Measurements from ENCODE around the gene PPP2R2C. TPM values are rescaled to one million over a fixed set of nuclear protein-coding genes. Genes with fewer than 3 reads are reported as not detected.

PPP2R2C gene
- total RNA-seq, 1 donor from 2014 or later, result not detected

DNA sequence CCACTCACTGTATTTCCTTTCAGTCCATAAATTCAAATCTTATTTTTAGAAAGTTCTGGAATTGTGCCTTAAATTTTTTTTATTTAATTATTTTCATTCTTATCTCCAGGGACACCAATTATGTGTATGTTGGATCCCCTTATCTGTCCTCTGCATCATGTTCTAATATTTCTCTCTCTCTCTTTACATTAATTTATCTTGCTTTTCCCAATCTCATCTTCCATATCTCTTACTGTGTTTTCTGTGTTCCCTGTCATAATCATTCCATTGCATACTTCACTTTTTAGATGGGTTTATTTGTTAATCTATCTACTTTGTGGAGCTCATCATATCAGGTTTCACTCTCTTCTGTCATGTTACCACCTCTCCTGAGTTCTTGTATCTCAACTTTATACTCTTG lies 37.4 kb downstream of the PPP2R2C start:
- Histone ChIP-seq H3K9me3 (ENCODE audit: control insufficient read depth in 3 of 3, low read length in 3 of 3) (peaks cover 2 to 10% (median 5%) of the 10 kb centered on the region in 3 donors), H3K27me3 (ENCODE audit: control insufficient read depth in 3 of 3, insufficient read depth in 3 of 3, low read length in 3 of 3) (peaks cover 3 to 7% (median 4%) of the 10 kb centered on the region in 3 donors), H3K36me3 (ENCODE audit: control insufficient read depth in 3 of 3, insufficient read depth in 3 of 3, low read length in 3 of 3) (no peaks in the 10 kb centered on the region), H3K27ac (ENCODE audit: low read depth, low read length) (no peak overlapping the region), H3K9ac (ENCODE audit: low read depth in 1 of 3, low read length in 3 of 3) (no peak overlapping the region), H3K4me3 (ENCODE audit: low read length in 3 of 3) (no peak overlapping the region), H3K4me1 (ENCODE audit: control insufficient read depth in 3 of 3, insufficient read depth in 3 of 3, low read length in 3 of 3) (no peaks in the 10 kb centered on the region)

DNA sequence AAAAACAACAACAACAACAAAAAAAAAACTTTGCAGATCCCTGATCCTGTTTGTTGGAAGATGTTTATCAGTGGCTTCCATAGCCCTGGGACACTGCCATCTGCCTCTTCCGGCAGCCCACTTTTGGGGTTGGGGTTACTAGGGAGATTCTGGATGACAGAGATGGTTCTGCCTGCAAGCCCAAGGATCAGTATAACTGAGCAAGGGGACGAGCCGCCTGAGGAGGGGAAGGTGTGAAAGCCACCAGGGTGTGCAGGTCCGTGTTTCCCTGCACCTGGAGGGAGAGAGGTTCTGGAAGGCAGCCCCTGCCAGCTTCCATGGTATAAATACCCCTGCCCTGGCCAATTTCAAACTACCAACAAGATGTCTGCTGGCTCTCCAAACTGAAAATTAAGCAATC lies 41.5 kb downstream of the PPP2R2C start:
- Histone ChIP-seq H3K9me3 (ENCODE audit: control insufficient read depth in 3 of 3, low read length in 3 of 3) (peaks cover 2 to 10% (median 4%) of the 10 kb centered on the region in 3 donors), H3K4me3 (ENCODE audit: low read length in 3 of 3) (no peak overlapping the region), H3K4me1 (ENCODE audit: control insufficient read depth in 3 of 3, insufficient read depth in 3 of 3, low read length in 3 of 3) (no peaks in the 10 kb centered on the region), H3K9ac (ENCODE audit: low read depth in 1 of 3, low read length in 3 of 3) (no peak overlapping the region), H3K27ac (ENCODE audit: low read depth, low read length) (no peak overlapping the region), H3K36me3 (ENCODE audit: control insufficient read depth in 3 of 3, insufficient read depth in 3 of 3, low read length in 3 of 3) (no peaks in the 10 kb centered on the region), H3K27me3 (ENCODE audit: control insufficient read depth in 3 of 3, insufficient read depth in 3 of 3, low read length in 3 of 3) (peaks cover 12 to 28% (median 24%) of the 10 kb centered on the region in 3 donors)

DNA sequence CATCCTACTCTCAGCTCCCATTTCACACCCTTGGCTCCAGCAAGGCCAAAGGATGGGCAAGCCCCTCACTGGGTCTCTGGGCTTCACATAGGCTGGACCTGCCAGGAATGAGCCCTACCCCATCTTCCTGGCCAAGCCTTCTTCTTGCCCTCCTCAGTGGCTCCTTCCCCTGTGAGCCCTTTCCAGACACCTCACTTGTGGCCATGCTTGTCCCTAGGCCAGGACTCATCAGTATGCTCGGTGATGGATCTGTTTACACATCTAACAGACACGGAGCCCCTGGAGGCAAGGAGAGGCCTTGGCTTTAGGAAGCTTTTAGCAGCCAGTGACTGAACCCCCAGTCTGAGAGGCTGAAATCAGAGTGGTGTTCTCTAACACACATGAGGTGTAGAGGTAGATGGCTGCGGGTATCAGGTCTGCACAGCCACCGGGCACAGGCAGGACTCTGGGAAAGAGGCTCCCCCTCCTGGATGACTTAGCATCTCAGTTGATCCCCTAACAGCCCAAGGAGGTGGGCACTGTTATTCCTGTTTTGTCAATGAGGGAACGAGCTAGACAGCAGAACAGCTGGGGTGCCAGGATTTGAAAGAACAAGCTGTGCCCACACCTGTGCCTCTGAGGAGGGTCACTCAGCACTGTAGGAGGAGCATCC lies 44.8 kb downstream of the PPP2R2C start:
- Histone ChIP-seq H3K9ac (ENCODE audit: low read depth in 1 of 3, low read length in 3 of 3) (no peak overlapping the region), H3K4me3 (ENCODE audit: low read length in 3 of 3) (no peak overlapping the region), H3K4me1 (ENCODE audit: control insufficient read depth in 3 of 3, insufficient read depth in 3 of 3, low read length in 3 of 3) (no peaks in the 10 kb centered on the region), H3K27me3 (ENCODE audit: control insufficient read depth in 3 of 3, insufficient read depth in 3 of 3, low read length in 3 of 3) (peaks cover 25 to 50% (median 39%) of the 10 kb centered on the region in 3 donors), H3K36me3 (ENCODE audit: control insufficient read depth in 3 of 3, insufficient read depth in 3 of 3, low read length in 3 of 3) (no peaks in the 10 kb centered on the region), H3K27ac (ENCODE audit: low read depth, low read length) (no peak overlapping the region), H3K9me3 (ENCODE audit: control insufficient read depth in 3 of 3, low read length in 3 of 3) (peaks cover 0 to 4% (median 0%) of the 10 kb centered on the region in 3 donors)

DNA sequence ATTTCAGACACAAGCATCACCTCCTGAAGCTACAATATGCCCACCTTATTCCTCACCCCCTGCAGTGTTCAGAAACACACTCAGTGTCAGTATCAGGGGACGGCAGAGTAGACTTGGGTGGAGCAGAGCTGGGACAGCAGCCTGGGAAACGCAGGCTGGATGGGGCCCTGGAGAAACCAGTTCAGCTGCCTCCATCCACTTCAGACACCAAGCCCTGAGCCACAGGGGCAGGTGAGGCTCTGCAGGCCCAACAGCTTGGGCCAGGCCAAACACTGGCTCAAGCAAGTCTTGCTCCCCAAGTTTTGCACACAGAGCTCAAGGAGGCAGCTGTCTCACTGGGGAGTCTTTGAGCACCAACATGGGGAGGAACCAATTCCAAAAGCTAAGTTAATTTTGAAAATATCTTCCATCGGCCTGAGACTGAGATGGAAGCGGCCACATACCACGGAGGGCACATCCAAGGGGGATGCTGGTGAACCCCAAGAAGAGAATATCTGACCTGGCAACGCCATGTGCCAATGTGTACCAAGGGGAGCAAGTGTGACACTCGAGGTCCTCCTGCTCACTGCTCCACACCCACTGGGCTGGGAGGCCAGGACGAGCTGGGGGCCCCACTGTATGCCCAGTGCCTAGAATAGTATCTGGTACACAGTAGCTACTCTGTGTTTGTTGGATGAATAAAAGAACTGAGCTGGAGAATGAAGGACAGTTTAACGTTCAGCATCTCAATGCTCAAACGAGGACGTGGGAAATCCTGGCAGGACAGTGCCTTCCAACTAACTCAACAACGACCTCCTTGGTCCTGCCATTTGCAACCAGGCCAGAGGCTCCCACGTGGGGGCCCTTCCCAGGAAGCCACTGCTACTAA lies 45.6 kb downstream of the PPP2R2C start:
- no peak overlapping the region for H3K4me3 ChIP-seq (ENCODE audit: low read length in 3 of 3)
- H3K9me3 ChIP-seq (ENCODE audit: control insufficient read depth in 3 of 3, low read length in 3 of 3), result peaks cover 0 to 3% (median 0%) of the 10 kb centered on the region in 3 donors
- no peak overlapping the region for H3K9ac ChIP-seq (ENCODE audit: low read depth in 1 of 3, low read length in 3 of 3)
- no peak overlapping the region for H3K27ac ChIP-seq (ENCODE audit: low read depth, low read length)
- no peaks in the 10 kb centered on the region for H3K4me1 ChIP-seq (ENCODE audit: control insufficient read depth in 3 of 3, insufficient read depth in 3 of 3, low read length in 3 of 3)
- H3K27me3 ChIP-seq (ENCODE audit: control insufficient read depth in 3 of 3, insufficient read depth in 3 of 3, low read length in 3 of 3), result peaks cover 25 to 48% (median 39%) of the 10 kb centered on the region in 3 donors
- no peaks in the 10 kb centered on the region for H3K36me3 ChIP-seq (ENCODE audit: control insufficient read depth in 3 of 3, insufficient read depth in 3 of 3, low read length in 3 of 3)

DNA sequence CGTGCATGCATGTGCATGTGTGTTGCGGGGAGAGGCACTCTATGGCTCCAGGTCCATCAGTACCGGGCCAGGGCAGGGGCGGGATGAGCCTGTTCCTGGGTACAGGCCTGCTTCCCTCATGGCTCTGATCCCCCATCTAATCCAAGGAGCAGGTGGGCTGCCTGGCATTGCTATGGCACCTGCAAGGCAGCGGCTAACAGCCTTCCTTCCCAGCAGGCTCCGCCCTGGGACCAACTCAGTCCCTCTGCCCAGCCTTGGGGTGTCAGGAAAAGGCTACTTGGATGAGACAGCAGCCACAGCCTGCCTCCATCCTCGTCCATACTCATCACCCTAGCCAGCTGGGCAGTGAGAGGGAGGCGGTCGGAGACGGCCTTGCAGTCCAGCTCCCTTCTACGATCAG lies 46.5 kb downstream of the PPP2R2C start:
- H3K4me1 ChIP-seq (ENCODE audit: control insufficient read depth in 3 of 3, insufficient read depth in 3 of 3, low read length in 3 of 3), result no peaks in the 10 kb centered on the region
- H3K27ac ChIP-seq (ENCODE audit: low read depth, low read length), result no peak overlapping the region
- H3K36me3 ChIP-seq (ENCODE audit: control insufficient read depth in 3 of 3, insufficient read depth in 3 of 3, low read length in 3 of 3), result no peaks in the 10 kb centered on the region
- H3K9me3 ChIP-seq (ENCODE audit: control insufficient read depth in 3 of 3, low read length in 3 of 3), result peaks cover 0 to 3% (median 0%) of the 10 kb centered on the region in 3 donors
- no peak overlapping the region for H3K9ac ChIP-seq (ENCODE audit: low read depth in 1 of 3, low read length in 3 of 3)
- H3K27me3 ChIP-seq (ENCODE audit: control insufficient read depth in 3 of 3, insufficient read depth in 3 of 3, low read length in 3 of 3), result peaks cover 25 to 44% (median 39%) of the 10 kb centered on the region in 3 donors
- no peak overlapping the region for H3K4me3 ChIP-seq (ENCODE audit: low read length in 3 of 3)

DNA sequence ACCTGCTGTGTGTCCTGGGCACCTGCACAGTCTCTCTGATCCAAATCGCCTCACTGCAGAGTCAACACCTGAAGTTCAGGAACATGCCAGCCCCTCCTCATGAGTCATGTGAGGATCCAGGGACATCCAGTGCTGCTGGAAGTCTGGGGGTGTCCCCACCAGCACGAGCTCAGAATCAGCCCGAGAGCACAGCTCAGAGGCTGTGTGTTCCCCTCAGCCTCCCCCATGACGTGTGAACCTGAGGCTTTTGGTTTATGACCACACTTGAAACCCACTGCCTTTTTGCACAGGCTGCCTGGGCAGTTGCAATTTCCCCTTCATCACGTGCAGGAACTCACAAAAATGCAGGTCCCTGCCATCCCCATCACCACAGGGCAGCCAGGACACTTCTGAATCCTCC lies 47.1 kb downstream of the PPP2R2C start:
- Histone ChIP-seq H3K9me3 (ENCODE audit: control insufficient read depth in 3 of 3, low read length in 3 of 3) (peaks cover 0 to 3% (median 0%) of the 10 kb centered on the region in 3 donors), H3K4me1 (ENCODE audit: control insufficient read depth in 3 of 3, insufficient read depth in 3 of 3, low read length in 3 of 3) (no peaks in the 10 kb centered on the region), H3K27me3 (ENCODE audit: control insufficient read depth in 3 of 3, insufficient read depth in 3 of 3, low read length in 3 of 3) (peaks cover 25 to 44% (median 38%) of the 10 kb centered on the region in 3 donors), H3K36me3 (ENCODE audit: control insufficient read depth in 3 of 3, insufficient read depth in 3 of 3, low read length in 3 of 3) (no peaks in the 10 kb centered on the region), H3K27ac (ENCODE audit: low read depth, low read length) (no peak overlapping the region), H3K4me3 (ENCODE audit: low read length in 3 of 3) (no peak overlapping the region), H3K9ac (ENCODE audit: low read depth in 1 of 3, low read length in 3 of 3) (no peak overlapping the region)

DNA sequence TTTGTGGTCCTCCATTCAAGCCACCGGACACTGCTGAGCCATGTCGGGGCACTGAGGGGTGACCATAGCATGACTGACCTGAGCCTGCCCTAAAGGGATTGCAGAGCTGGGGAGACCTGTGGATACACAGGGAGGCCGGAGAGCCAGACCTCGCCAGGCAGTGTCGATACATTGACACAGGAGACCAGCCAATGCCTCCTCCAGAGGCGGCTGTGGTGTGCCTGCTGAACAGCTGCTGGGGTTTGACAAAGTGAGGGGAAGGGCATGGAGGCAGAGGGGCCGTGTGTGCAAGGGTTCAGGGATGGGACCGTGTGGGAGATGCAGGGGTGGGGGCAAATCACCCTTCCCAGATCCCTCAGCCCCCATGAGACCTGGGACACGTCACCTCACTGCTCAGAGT lies 48.0 kb downstream of the PPP2R2C start:
- Histone ChIP-seq H3K4me3 (ENCODE audit: low read length in 3 of 3) (no peak overlapping the region), H3K9me3 (ENCODE audit: control insufficient read depth in 3 of 3, low read length in 3 of 3) (peaks cover 0 to 3% (median 0%) of the 10 kb centered on the region in 3 donors), H3K4me1 (ENCODE audit: control insufficient read depth in 3 of 3, insufficient read depth in 3 of 3, low read length in 3 of 3) (no peaks in the 10 kb centered on the region), H3K9ac (ENCODE audit: low read depth in 1 of 3, low read length in 3 of 3) (no peak overlapping the region), H3K36me3 (ENCODE audit: control insufficient read depth in 3 of 3, insufficient read depth in 3 of 3, low read length in 3 of 3) (no peaks in the 10 kb centered on the region), H3K27ac (ENCODE audit: low read depth, low read length) (no peak overlapping the region), H3K27me3 (ENCODE audit: control insufficient read depth in 3 of 3, insufficient read depth in 3 of 3, low read length in 3 of 3) (peaks cover 18 to 38% (median 34%) of the 10 kb centered on the region in 3 donors)

DNA sequence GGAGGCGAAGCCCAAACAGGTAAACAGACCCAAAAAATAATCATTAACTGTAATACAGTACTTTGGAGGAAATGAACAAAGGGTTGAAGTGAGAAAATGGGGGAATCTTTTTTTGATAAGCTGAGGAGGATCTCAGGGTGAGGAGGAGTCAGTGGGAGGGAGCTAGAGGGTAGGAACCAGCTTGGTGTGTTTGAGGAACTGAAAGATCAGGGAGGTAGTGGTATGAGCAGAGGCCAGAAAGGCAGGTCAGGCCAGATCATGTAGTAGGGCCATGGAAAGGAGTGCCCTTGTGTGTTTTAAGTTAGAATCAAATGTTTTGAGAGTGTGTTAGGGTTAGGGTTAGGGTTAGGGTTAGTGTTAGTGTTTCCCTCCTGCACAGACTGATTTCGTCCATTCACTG lies 48.8 kb downstream of the PPP2R2C start:
- Histone ChIP-seq H3K9me3 (ENCODE audit: control insufficient read depth in 3 of 3, low read length in 3 of 3) (peaks cover 0 to 3% (median 0%) of the 10 kb centered on the region in 3 donors), H3K36me3 (ENCODE audit: control insufficient read depth in 3 of 3, insufficient read depth in 3 of 3, low read length in 3 of 3) (no peaks in the 10 kb centered on the region), H3K27me3 (ENCODE audit: control insufficient read depth in 3 of 3, insufficient read depth in 3 of 3, low read length in 3 of 3) (peaks cover 18 to 38% (median 34%) of the 10 kb centered on the region in 3 donors), H3K27ac (ENCODE audit: low read depth, low read length) (no peak overlapping the region), H3K4me3 (ENCODE audit: low read length in 3 of 3) (no peak overlapping the region), H3K9ac (ENCODE audit: low read depth in 1 of 3, low read length in 3 of 3) (no peak overlapping the region), H3K4me1 (ENCODE audit: control insufficient read depth in 3 of 3, insufficient read depth in 3 of 3, low read length in 3 of 3) (no peaks in the 10 kb centered on the region)

DNA sequence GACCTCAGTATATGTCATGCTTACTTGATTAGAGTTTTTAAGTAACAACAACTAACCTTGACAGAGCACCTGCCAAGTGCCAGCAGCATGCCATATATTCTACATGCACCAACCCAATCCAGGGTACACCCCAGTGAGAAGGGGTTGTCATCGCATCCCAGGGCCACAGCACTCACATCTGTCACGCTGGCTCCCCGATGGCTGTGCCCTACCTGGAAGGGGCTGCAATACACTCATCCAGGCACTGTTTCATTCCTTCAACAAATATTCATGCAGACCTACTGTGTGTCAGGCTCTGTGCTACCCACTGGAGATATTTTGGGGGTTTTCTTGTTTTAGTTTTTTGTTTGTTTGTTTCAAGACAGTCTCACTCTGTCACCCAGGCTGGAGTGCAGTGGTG lies 49.5 kb downstream of the PPP2R2C start:
- Histone ChIP-seq H3K9me3 (ENCODE audit: control insufficient read depth in 3 of 3, low read length in 3 of 3) (peaks cover 0 to 3% (median 0%) of the 10 kb centered on the region in 3 donors), H3K4me3 (ENCODE audit: low read length in 3 of 3) (no peak overlapping the region), H3K27ac (ENCODE audit: low read depth, low read length) (no peak overlapping the region), H3K9ac (ENCODE audit: low read depth in 1 of 3, low read length in 3 of 3) (no peak overlapping the region), H3K36me3 (ENCODE audit: control insufficient read depth in 3 of 3, insufficient read depth in 3 of 3, low read length in 3 of 3) (no peaks in the 10 kb centered on the region), H3K4me1 (ENCODE audit: control insufficient read depth in 3 of 3, insufficient read depth in 3 of 3, low read length in 3 of 3) (no peaks in the 10 kb centered on the region), H3K27me3 (ENCODE audit: control insufficient read depth in 3 of 3, insufficient read depth in 3 of 3, low read length in 3 of 3) (peaks cover 18 to 42% (median 32%) of the 10 kb centered on the region in 3 donors)

DNA sequence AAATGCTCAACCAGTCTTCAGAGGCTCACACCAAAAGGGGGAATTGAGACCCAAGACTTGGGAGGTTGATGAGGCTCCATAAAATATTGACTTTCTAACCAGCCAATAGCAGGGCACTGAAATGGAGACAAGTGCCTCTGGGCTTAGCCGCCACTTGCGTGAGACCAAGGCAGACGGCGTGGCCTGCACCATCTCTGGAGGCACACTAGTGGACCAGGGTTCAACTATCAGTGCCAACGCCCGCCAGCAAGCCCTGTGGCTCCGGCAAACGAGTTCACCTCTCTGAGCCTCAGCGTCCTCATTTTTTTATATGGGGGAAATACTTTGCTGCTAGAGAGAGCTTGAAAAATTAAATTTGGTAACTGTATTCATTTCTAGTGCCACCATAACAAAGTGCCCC lies 50.3 kb downstream of the PPP2R2C start:
- Histone ChIP-seq H3K27ac (ENCODE audit: low read depth, low read length) (no peak overlapping the region), H3K36me3 (ENCODE audit: control insufficient read depth in 3 of 3, insufficient read depth in 3 of 3, low read length in 3 of 3) (no peaks in the 10 kb centered on the region), H3K9ac (ENCODE audit: low read depth in 1 of 3, low read length in 3 of 3) (no peak overlapping the region), H3K4me3 (ENCODE audit: low read length in 3 of 3) (no peak overlapping the region), H3K27me3 (ENCODE audit: control insufficient read depth in 3 of 3, insufficient read depth in 3 of 3, low read length in 3 of 3) (peaks cover 17 to 43% (median 29%) of the 10 kb centered on the region in 3 donors), H3K4me1 (ENCODE audit: control insufficient read depth in 3 of 3, insufficient read depth in 3 of 3, low read length in 3 of 3) (no peaks in the 10 kb centered on the region), H3K9me3 (ENCODE audit: control insufficient read depth in 3 of 3, low read length in 3 of 3) (peaks cover 0 to 3% (median 0%) of the 10 kb centered on the region in 3 donors)

Data from skeletal muscle tissue (tissue), 4 donors.